SJCRH30 (cell line): ENCODE results near the gene SAMD14. TPM values are rescaled to one million over a fixed set of nuclear protein-coding genes. Genes with fewer than 3 reads are reported as not detected.

Experiments used
- DNase-seq, 2 experiments: peaks; one replicate each; pipeline ENCODE4 v3.0.0-alpha.2; 2015 to 2020
- H3K27ac ChIP-seq: fragments of 250-450 bp; sonication (Bioruptor Pico); 2 replicates; pipeline ENCODE4 v1.5.1; 2020; ENCODE audit warnings: mild to moderate bottlenecking, moderate library complexity
- H3K27me3 ChIP-seq: fragments of 250-450 bp; sonication (Bioruptor Pico); 2 replicates; pipeline ENCODE4 v1.5.1; 2020; ENCODE audit warnings: mild to moderate bottlenecking, moderate library complexity
- H3K36me3 ChIP-seq: fragments of 250-450 bp; sonication (Bioruptor Pico); 2 replicates; pipeline ENCODE4 v1.5.1; 2020; ENCODE audit warnings: mild to moderate bottlenecking, moderate library complexity
- H3K4me1 ChIP-seq: fragments of 250-450 bp; sonication (Bioruptor Pico); 2 replicates; pipeline ENCODE4 v1.5.1; 2020; ENCODE audit warnings: mild to moderate bottlenecking, moderate library complexity
- H3K4me3 ChIP-seq: fragments of 250-450 bp; sonication (Bioruptor Pico); 2 replicates; pipeline ENCODE4 v1.5.1; 2020; ENCODE audit warnings: mild to moderate bottlenecking, moderate library complexity
- H3K9me3 ChIP-seq: fragments of 250-450 bp; sonication (Bioruptor Pico); replicated peaks from 2 replicates; pipeline ENCODE4 v1.5.1; 2020; ENCODE audit warnings: mild to moderate bottlenecking, moderate library complexity
- total RNA-seq: library from RNA; depleted of rRNA; stranded (reverse); fragments of >200 nt; shearing (Covaris generic); gene quantifications from 2 replicates; pipeline ENCODE4 v1.2.3, GENCODE V29; 2014

The SAMD14 gene
- total RNA-seq, 1 experiment from 2014 or later, result 3.1 TPM

- no peak overlapping the region for H3K27ac ChIP-seq
- H3K4me1 ChIP-seq, result no peaks in the 10 kb centered on the region
- no peaks in the 10 kb centered on the region for H3K9me3 ChIP-seq
- H3K27me3 ChIP-seq, result no peaks in the 10 kb centered on the region
- peaks cover 29% of the 10 kb centered on the region for H3K36me3 ChIP-seq
- no peak overlapping the region for H3K4me3 ChIP-seq
- DNase-seq, result no peak
Measured at GRCh38 chr17:50135316-50136095, 5.5 kb upstream of the SAMD14 start.

- H3K9me3 ChIP-seq, result no peaks in the 10 kb centered on the region
- no peak overlapping the region for H3K27ac ChIP-seq
- DNase-seq, result no peak
- H3K4me3 ChIP-seq, result no peak overlapping the region
- H3K36me3 ChIP-seq, result peaks cover 26% of the 10 kb centered on the region
- no peaks in the 10 kb centered on the region for H3K27me3 ChIP-seq
- no peaks in the 10 kb centered on the region for H3K4me1 ChIP-seq
Measured at GRCh38 chr17:50134206-50135110, 4.5 kb upstream of the SAMD14 start.

GRCh38 chr17:50133769-50134099 is 3.8 kb upstream of the SAMD14 start:
- H3K9me3 ChIP-seq, result no peaks in the 10 kb centered on the region
- H3K27ac ChIP-seq, result no peak overlapping the region
- peaks cover 22% of the 10 kb centered on the region for H3K36me3 ChIP-seq
- no peaks in the 10 kb centered on the region for H3K4me1 ChIP-seq
- DNase-seq, result no peak
- H3K4me3 ChIP-seq, result no peak overlapping the region
- no peaks in the 10 kb centered on the region for H3K27me3 ChIP-seq

GRCh38 chr17:50133028-50133768 is 3.2 kb upstream of the SAMD14 start:
- H3K27ac ChIP-seq, result no peak overlapping the region
- H3K27me3 ChIP-seq, result no peaks in the 10 kb centered on the region
- no peaks in the 10 kb centered on the region for H3K4me1 ChIP-seq
- peaks cover 20% of the 10 kb centered on the region for H3K36me3 ChIP-seq
- H3K4me3 ChIP-seq, result no peak overlapping the region
- no peaks in the 10 kb centered on the region for H3K9me3 ChIP-seq
- no peak for DNase-seq

GRCh38 chr17:50132104-50132794 is 2.3 kb upstream of the SAMD14 start:
- peaks cover 14% of the 10 kb centered on the region; the same call in 1 of the 2 replicates for H3K36me3 ChIP-seq
- no peak overlapping the region for H3K4me3 ChIP-seq
- no peaks in the 10 kb centered on the region for H3K9me3 ChIP-seq
- DNase-seq, result no peak
- 0 out of 2 replicates have a peak, but pooled peaks cover 4% of the 10 kb centered on the region for H3K4me1 ChIP-seq
- no peaks in the 10 kb centered on the region for H3K27me3 ChIP-seq
- no peak overlapping the region for H3K27ac ChIP-seq

- Histone ChIP-seq H3K36me3 (peaks cover 9% of the 10 kb centered on the region; the same call in 1 of the 2 replicates), H3K27ac (no peak overlapping the region), H3K27me3 (no peaks in the 10 kb centered on the region), H3K9me3 (no peaks in the 10 kb centered on the region), H3K4me1 (0 out of 2 replicates have a peak, but pooled peaks cover 4% of the 10 kb centered on the region), H3K4me3 (no peak overlapping the region)
- DNase-seq, result no peak
Measured at GRCh38 chr17:50130559-50131305, 772 bp upstream of the SAMD14 start.

- no peaks in the 10 kb centered on the region; the same call in 1 of the 2 replicates for H3K36me3 ChIP-seq
- no peak for DNase-seq
- no peak overlapping the region for H3K27ac ChIP-seq
- peak overlapping the region; percentile 53 for H3K4me3 ChIP-seq
- no peaks in the 10 kb centered on the region for H3K27me3 ChIP-seq
- H3K4me1 ChIP-seq, result 0 out of 2 replicates have a peak, but pooled peaks cover 4% of the 10 kb centered on the region
- H3K9me3 ChIP-seq, result no peaks in the 10 kb centered on the region
Measured at GRCh38 chr17:50129353-50129727, 620 bp downstream of the SAMD14 start.

GRCh38 chr17:50128441-50129352 is 1.3 kb downstream of the SAMD14 start:
- H3K4me3 ChIP-seq, result peak overlapping the region; percentile 53
- DNase-seq, result no peak
- H3K4me1 ChIP-seq, result peaks cover 4% of the 10 kb centered on the region; the same call in 1 of the 2 replicates
- H3K36me3 ChIP-seq, result no peaks in the 10 kb centered on the region
- H3K9me3 ChIP-seq, result no peaks in the 10 kb centered on the region
- no peaks in the 10 kb centered on the region for H3K27me3 ChIP-seq
- H3K27ac ChIP-seq, result no peak overlapping the region

GRCh38 chr17:50127697-50128361 is 2.1 kb downstream of the SAMD14 start:
- Histone ChIP-seq H3K27ac (no peak overlapping the region), H3K4me3 (no peak overlapping the region), H3K9me3 (no peaks in the 10 kb centered on the region), H3K27me3 (no peaks in the 10 kb centered on the region), H3K36me3 (no peaks in the 10 kb centered on the region), H3K4me1 (peaks cover 12% of the 10 kb centered on the region; the same call in 1 of the 2 replicates)
- no peak for DNase-seq

GRCh38 chr17:50125420-50125997 is 4.5 kb downstream of the SAMD14 start:
- H3K27me3 ChIP-seq, result no peaks in the 10 kb centered on the region
- no peak overlapping the region for H3K4me3 ChIP-seq
- no peaks in the 10 kb centered on the region for H3K9me3 ChIP-seq
- peaks cover 12% of the 10 kb centered on the region; the same call in 1 of the 2 replicates for H3K4me1 ChIP-seq
- H3K27ac ChIP-seq, result no peak overlapping the region
- H3K36me3 ChIP-seq, result no peaks in the 10 kb centered on the region
- DNase-seq, result no peak

GRCh38 chr17:50123649-50124349 is 6.2 kb downstream of the SAMD14 start:
- H3K4me3 ChIP-seq, result peak overlapping the region; percentile 29
- peak overlapping the region; percentile 22; the same call in 1 of the 2 replicates for H3K27ac ChIP-seq
- H3K27me3 ChIP-seq, result no peaks in the 10 kb centered on the region
- DNase-seq, result peak; percentile 54 to 75
- H3K36me3 ChIP-seq, result no peaks in the 10 kb centered on the region
- H3K4me1 ChIP-seq, result peaks cover 12% of the 10 kb centered on the region; the same call in 1 of the 2 replicates
- no peaks in the 10 kb centered on the region for H3K9me3 ChIP-seq
